HG03378 (cell line): ENCODE results near the gene OSBPL7.

Experiments used
- ATAC-seq: cut with Tn5 transposase; IDR thresholded peaks from one replicate; pipeline ENCODE4 v1.9.1; 2021; ENCODE audit warnings: mild to moderate bottlenecking, moderate library complexity; ENCODE audit not compliant: unreplicated experiment

Gene OSBPL7

GRCh38 chr17:47821424-47822391, at the start of gene OSBPL7:
Gene OSBPL7 (minus strand): TSS chr17:47821794. CDS start chr17:47820278, 1,516 bp downstream.
- ATAC-seq: no peak

GRCh38 chr17:47871048-47871447, 49.5 kb upstream of the OSBPL7 start:
- ATAC-seq: no peak

GRCh38 chr17:47870056-47870455, 48.5 kb upstream of the OSBPL7 start:
- no peak for ATAC-seq

- ATAC-seq: no peak
These were observed 47.5 kb upstream of the OSBPL7 start for GRCh38 chr17:47869114-47869513.

- ATAC-seq: no peak
These were observed 46.4 kb upstream of the OSBPL7 start for GRCh38 chr17:47867813-47868533.

GRCh38 chr17:47866941-47867340, 45.3 kb upstream of the OSBPL7 start:
- ATAC-seq: no peak

- no peak for ATAC-seq
These were observed 43.2 kb upstream of the OSBPL7 start for GRCh38 chr17:47864791-47865216.

GRCh38 chr17:47862621-47863440, 41.2 kb upstream of the OSBPL7 start:
- no peak for ATAC-seq

- ATAC-seq: no peak
These were observed 38.8 kb upstream of the OSBPL7 start for GRCh38 chr17:47860386-47860785.

- no peak for ATAC-seq
These were observed 36.2 kb upstream of the OSBPL7 start for GRCh38 chr17:47857551-47858455.

- no peak for ATAC-seq
These were observed 35.2 kb upstream of the OSBPL7 start for GRCh38 chr17:47856830-47857229.

GRCh38 chr17:47855737-47856136, 34.1 kb upstream of the OSBPL7 start:
- ATAC-seq: no peak

- no peak for ATAC-seq
These were observed 32.0 kb upstream of the OSBPL7 start for GRCh38 chr17:47853616-47854015.

- no peak for ATAC-seq
These were observed 30.7 kb upstream of the OSBPL7 start for GRCh38 chr17:47852113-47852949.

- no peak for ATAC-seq
These were observed 30.1 kb upstream of the OSBPL7 start for GRCh38 chr17:47851764-47852112.

GRCh38 chr17:47850692-47851573, 29.3 kb upstream of the OSBPL7 start, which contains the start of gene SP6:
Gene SP6 (minus strand): TSS chr17:47851163. CDS start chr17:47848429, 2,734 bp downstream.
- ATAC-seq: no peak

GRCh38 chr17:47850373-47850691, 28.7 kb upstream of the OSBPL7 start:
- ATAC-seq: no peak

GRCh38 chr17:47848198-47848513, 26.6 kb upstream of the OSBPL7 start:
- no peak for ATAC-seq
